ENCODE results near the gene ATP6AP1. TPM values are rescaled to one million over a fixed set of nuclear protein-coding genes. Genes with fewer than 3 reads are reported as not detected.

Gene ATP6AP1
- total RNA-seq, 1 experiment from 2014 or later, result 221 TPM

- TF ChIP-seq POLR2AphosphoS5 (IDR thresholded peaks at IDR 0.05; ENCODE audit: low read depth, low read length) (no peak), CTCF (IDR thresholded peaks at IDR 0.05) (no peak), TCF7L2 (IDR thresholded peaks at IDR 0.05; ENCODE audit: low read depth, low read length) (no peak), SIN3A (IDR thresholded peaks at IDR 0.05; ENCODE audit: borderline replicate concordance, insufficient read depth, low read depth, low read length) (no peak), REST (IDR thresholded peaks at IDR 0.05; ENCODE audit: insufficient read depth in 1 of 2, low read depth in 2 of 2, low read length in 1 of 2) (no peak)
- in situ Hi-C loops (cut with HindIII; ENCODE audit: low pct_unique_long_range_greater_than_20kb, low sequenced_read_pairs), result no loop called here
- ATAC-seq (no peak), DNase-seq (ENCODE audit: low read depth, low spot score) (no peak)
- no peak overlapping the region for H3K4me3 ChIP-seq (ENCODE audit: low read depth in 2 of 2, low read length in 2 of 2)
- no peaks in the 10 kb centered on the region for H3K4me1 ChIP-seq (ENCODE audit: control insufficient read depth, insufficient read depth, low read length)
- H3K9me3 ChIP-seq (ENCODE audit: control insufficient read depth, insufficient read depth, low read depth, low read length), result no peaks in the 10 kb centered on the region
- POLR2A ChIA-PET, result no interaction called here
- intact Hi-C loops (cut with micrococcal nuclease; ENCODE audit: unreplicated experiment), result no loop called here
- BruUV-seq (replicated peaks), result no TSS peak
- no peaks in the 10 kb centered on the region for H3K36me3 ChIP-seq (ENCODE audit: control insufficient read depth, insufficient read depth, low read length)
- no peaks in the 10 kb centered on the region for H3K27me3 ChIP-seq (ENCODE audit: control insufficient read depth, insufficient read depth, low read length)
- CTCF ChIA-PET, result no interaction called here
- no peak overlapping the region for H3K27ac ChIP-seq (ENCODE audit: low read length)
Observed at GRCh38 chrX:154466907-154467306, 38.4 kb downstream of the ATP6AP1 start.

- Histone ChIP-seq H3K27ac (ENCODE audit: low read length) (no peak overlapping the region), H3K27me3 (ENCODE audit: control insufficient read depth, insufficient read depth, low read length) (no peaks in the 10 kb centered on the region), H3K9me3 (ENCODE audit: control insufficient read depth, insufficient read depth, low read depth, low read length) (no peaks in the 10 kb centered on the region), H3K4me3 (ENCODE audit: low read depth in 2 of 2, low read length in 2 of 2) (no peak overlapping the region), H3K36me3 (ENCODE audit: control insufficient read depth, insufficient read depth, low read length) (no peaks in the 10 kb centered on the region), H3K4me1 (ENCODE audit: control insufficient read depth, insufficient read depth, low read length) (no peaks in the 10 kb centered on the region)
- TF ChIP-seq TCF7L2 (IDR thresholded peaks at IDR 0.05; ENCODE audit: low read depth, low read length) (no peak), REST (IDR thresholded peaks at IDR 0.05; ENCODE audit: insufficient read depth in 1 of 2, low read depth in 2 of 2, low read length in 1 of 2) (no peak), POLR2AphosphoS5 (IDR thresholded peaks at IDR 0.05; ENCODE audit: low read depth, low read length) (no peak), CTCF (IDR thresholded peaks at IDR 0.05) (no peak), SIN3A (IDR thresholded peaks at IDR 0.05; ENCODE audit: borderline replicate concordance, insufficient read depth, low read depth, low read length) (no peak)
- DNase-seq (ENCODE audit: low read depth, low spot score), result no peak
- ATAC-seq, result no peak
- no TSS peak for BruUV-seq (replicated peaks)
- ChIA-PET POLR2A (no interaction called here), CTCF (no interaction called here)
- intact Hi-C loops (cut with micrococcal nuclease; ENCODE audit: unreplicated experiment), result no loop called here
- in situ Hi-C loops (cut with HindIII; ENCODE audit: low pct_unique_long_range_greater_than_20kb, low sequenced_read_pairs), result no loop called here
Observed at GRCh38 chrX:154467556-154467955, 39.1 kb downstream of the ATP6AP1 start.
